Stomach (tissue), 9 donors: ENCODE results near the gene TAAR2. TPM values are rescaled to one million over a fixed set of nuclear protein-coding genes. Genes with fewer than 3 reads are reported as not detected.

Experiments
- DNase-seq, 2 donors: peaks; one replicate each; pipeline versions ENCODE4 v3.0.0 to v3.0.0-alpha.2; 2013 to 2019
- H3K27ac ChIP-seq, 5 donors: fragments of 200-600 bp in 4 of 5; sonication (generic) in 4 of 5; one replicate each; pipeline ENCODE4 v1.5.1; 2013 to 2019; ENCODE audit warnings: mild to moderate bottlenecking in 1 of 5, moderate library complexity in 1 of 5
- H3K27me3 ChIP-seq, 3 donors: fragments of 200-600 bp; sonication (generic); one replicate each; pipeline ENCODE4 v1.5.1; 2017 to 2019; ENCODE audit warnings: mixed run types in 1 of 3
- H3K36me3 ChIP-seq, 4 donors: fragments of 200-600 bp; sonication (generic); 1 replicate in 3 of 4; 2 replicates in 1 of 4; pipeline ENCODE4 v1.5.1; 2016 to 2019
- H3K4me1 ChIP-seq, 4 donors: fragments of 200-600 bp; sonication (generic); one replicate each; pipeline ENCODE4 v1.5.1; 2016 to 2019
- H3K4me3 ChIP-seq, 4 donors: fragments of 200-600 bp; sonication (generic) in 3 of 4; one replicate each; pipeline ENCODE4 v1.5.1; 2016 to 2019; ENCODE audit warnings: mild to moderate bottlenecking in 1 of 4
- H3K9me3 ChIP-seq, 4 donors: fragments of 200-600 bp; sonication (generic); one replicate each; pipeline ENCODE4 v1.5.1; 2016 to 2019
- EP300 ChIP-seq: sonication (generic); formaldehyde crosslinking; IDR thresholded peaks from one replicate; pipeline ENCODE4 v1.6.1; 2017; ENCODE audit warnings: antibody characterized with exemption
- POLR2A ChIP-seq, 4 donors: fragments of 450-650 bp; IDR thresholded peaks; one replicate each; pipeline ENCODE4 v1.6.1; 2016; ENCODE audit warnings: antibody characterized with exemption in 4 of 4, control low read depth in 2 of 4, mild to moderate bottlenecking in 1 of 4, moderate library complexity in 1 of 4
- POLR2AphosphoS5 ChIP-seq, 3 donors: sonication (generic); formaldehyde crosslinking; IDR thresholded peaks; one replicate each; pipeline ENCODE4 v1.6.1; 2016; ENCODE audit warnings: antibody characterized with exemption in 3 of 3
- WGBS, 5 donors: extraction: QIAGEN DNeasy Blood & Tissue Kit in 3 of 5; methylation state at CpG; one replicate each; pipeline versions ENCODE4 v1.1.5 to v1.1.7; 2013 to 2018; 5-methylcytosine and 5-hydroxymethylcytosine counted together
- intact Hi-C: fragments of 100-400 bp; cut with DNase I; formaldehyde crosslinking; loops from one replicate; pipeline ENCODE4 v1.15.1; 2023; ENCODE audit warnings: low total_unique reads
- polyA plus RNA-seq, 3 donors: library from polyadenylated mRNA; stranded (reverse); fragments of 200-250 nt; gene quantifications; one replicate each; pipeline ENCODE4 v1.2.3, GENCODE V29; 2013
- total RNA-seq, 5 donors: library from RNA; depleted of rRNA; stranded (reverse); fragments of >200 nt; gene quantifications; one replicate each; pipeline versions ENCODE4 v1.1.0 to v1.2.3, GENCODE V29; 2014 to 2016
- TF ChIP-seq, protein P1 (sequence below), 7 experiments: fragments of 450-650 bp in 4 of 7; fragments of 200-600 bp in 3 of 7; sonication (generic) in 3 of 7; IDR thresholded peaks; one replicate each; pipeline ENCODE4 v1.5.1; 2016 to 2019; ENCODE audit warnings: antibody characterized with exemption in 7 of 7, control low read depth in 2 of 7, mild to moderate bottlenecking in 1 of 7
- donor health status: healthy with polysubstance abuse.
- donor health status: Bipolar disorder and iron deficiency.
- donor health status: healthy.

Gene TAAR2
- total and polyA plus RNA-seq, 8 donors, result not detected

DNA sequence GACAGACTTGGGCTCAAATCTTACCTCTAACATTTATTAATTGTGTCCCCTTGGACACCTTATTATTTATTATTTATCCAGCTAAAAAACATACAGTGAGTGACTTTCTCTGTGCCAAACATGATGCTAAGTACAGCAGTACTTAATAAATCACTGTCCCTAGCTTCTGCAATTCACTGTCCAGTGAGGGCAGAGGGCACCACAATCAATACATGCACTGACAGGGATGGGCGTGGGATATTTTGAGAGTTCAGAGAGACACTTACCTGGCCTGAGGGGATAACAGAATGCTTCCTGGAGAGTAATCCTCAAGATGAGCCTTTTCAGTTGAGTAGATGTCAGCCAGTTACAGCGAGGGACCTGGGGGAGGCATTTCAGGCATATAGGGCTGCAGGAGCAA, 9.3 kb upstream of the TAAR2 start:
- intact Hi-C loops, result no loop called here
- peaks cover 0 to 6% (median 0%) of the 10 kb centered on the region in 3 donors for H3K27me3 ChIP-seq

DNA sequence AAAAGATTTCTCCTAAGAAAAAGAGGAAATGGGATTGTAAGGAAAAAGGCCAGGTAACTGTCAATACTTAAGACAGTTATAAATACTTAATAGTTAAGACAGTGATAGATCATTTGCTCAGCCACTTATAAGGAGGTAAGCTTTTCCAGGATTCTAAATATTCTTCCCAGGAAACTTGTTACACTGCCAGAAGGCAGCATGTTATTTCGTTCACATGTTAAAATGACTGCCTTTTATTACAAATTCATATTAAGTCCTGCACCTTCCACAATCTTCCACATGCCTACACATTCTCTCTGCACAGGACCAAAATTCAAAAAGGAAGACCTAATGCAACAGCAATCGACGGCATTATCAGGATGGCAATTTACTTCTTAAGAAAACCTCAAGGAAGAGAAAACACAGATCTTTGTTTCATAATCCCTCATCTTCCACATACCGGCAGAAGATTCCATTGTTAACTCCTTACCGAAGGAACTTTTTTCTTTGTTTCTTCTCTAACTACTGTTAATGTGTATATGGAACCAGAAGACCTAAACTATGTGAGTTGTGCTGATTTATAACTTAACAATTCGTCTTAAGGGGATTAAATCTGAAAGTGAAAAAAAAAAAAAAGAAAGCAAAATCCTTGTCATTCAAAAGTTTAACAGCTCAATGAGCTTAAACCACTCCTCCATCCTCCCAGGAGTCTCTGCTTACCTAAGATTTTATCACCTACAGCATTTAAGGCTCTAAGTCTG, 799 bp downstream of the TAAR2 start:
- intact Hi-C loops, result no loop called here
- H3K36me3 ChIP-seq, result no peaks in the 10 kb centered on the region
- H3K27me3 ChIP-seq, result no peaks in the 10 kb centered on the region
- no peak overlapping the region for H3K27ac ChIP-seq
- H3K4me1 ChIP-seq, result no peaks in the 10 kb centered on the region
- no peak overlapping the region for H3K4me3 ChIP-seq
- TF ChIP-seq, protein P1, sequence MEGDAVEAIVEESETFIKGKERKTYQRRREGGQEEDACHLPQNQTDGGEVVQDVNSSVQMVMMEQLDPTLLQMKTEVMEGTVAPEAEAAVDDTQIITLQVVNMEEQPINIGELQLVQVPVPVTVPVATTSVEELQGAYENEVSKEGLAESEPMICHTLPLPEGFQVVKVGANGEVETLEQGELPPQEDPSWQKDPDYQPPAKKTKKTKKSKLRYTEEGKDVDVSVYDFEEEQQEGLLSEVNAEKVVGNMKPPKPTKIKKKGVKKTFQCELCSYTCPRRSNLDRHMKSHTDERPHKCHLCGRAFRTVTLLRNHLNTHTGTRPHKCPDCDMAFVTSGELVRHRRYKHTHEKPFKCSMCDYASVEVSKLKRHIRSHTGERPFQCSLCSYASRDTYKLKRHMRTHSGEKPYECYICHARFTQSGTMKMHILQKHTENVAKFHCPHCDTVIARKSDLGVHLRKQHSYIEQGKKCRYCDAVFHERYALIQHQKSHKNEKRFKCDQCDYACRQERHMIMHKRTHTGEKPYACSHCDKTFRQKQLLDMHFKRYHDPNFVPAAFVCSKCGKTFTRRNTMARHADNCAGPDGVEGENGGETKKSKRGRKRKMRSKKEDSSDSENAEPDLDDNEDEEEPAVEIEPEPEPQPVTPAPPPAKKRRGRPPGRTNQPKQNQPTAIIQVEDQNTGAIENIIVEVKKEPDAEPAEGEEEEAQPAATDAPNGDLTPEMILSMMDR (IDR thresholded peaks at IDR 0.05), result no peak
- TF ChIP-seq EP300 (no peak), POLR2AphosphoS5 (IDR thresholded peaks at IDR 0.05) (no peak), POLR2A (IDR thresholded peaks at IDR 0.05) (no peak)
- 52 to 73% (median 61%) methylated on average over 6 of the region's 6 CpGs for WGBS, 5 donors
- no peak for DNase-seq
- peaks cover 0 to 6% (median 0%) of the 10 kb centered on the region in 4 donors for H3K9me3 ChIP-seq

More for the DNA sequence above, 9.3 kb upstream of the TAAR2 start:
- Histone ChIP-seq H3K4me1 (peaks cover 0 to 3% (median 0%) of the 10 kb centered on the region in 4 donors), H3K4me3 (no peak overlapping the region), H3K9me3 (peaks cover 0 to 2% (median 0%) of the 10 kb centered on the region in 4 donors), H3K27ac (no peak overlapping the region), H3K36me3 (no peaks in the 10 kb centered on the region)
- WGBS, 5 donors, result 75 to 95% (median 89%) methylated on average over 2 of the region's 2 CpGs
- DNase-seq, result no peak
- no peak for TF ChIP-seq POLR2AphosphoS5 (IDR thresholded peaks at IDR 0.05)
- no peak for TF ChIP-seq POLR2A (IDR thresholded peaks at IDR 0.05)
- TF ChIP-seq EP300, result no peak
- TF ChIP-seq, protein P1 (IDR thresholded peaks at IDR 0.05), result no peak

DNA sequence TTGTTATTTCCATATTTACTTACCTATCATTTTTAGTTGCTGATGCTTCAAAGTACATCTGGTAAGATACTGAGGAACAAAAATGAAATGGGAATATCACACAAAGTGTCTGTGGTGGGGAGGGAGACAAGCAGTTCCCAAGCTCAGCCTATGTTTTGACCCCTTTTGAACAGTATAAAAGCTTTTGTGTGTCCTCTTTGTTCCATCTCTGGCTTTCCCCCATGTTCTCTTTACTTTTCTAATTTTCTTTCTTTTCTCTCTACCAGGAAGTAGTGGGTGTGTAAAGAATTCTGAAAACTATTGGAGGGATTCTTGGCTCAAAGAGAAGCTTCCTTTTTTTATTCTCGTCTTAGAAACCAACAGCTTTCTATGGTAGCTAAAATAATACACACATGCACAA, 7.4 kb downstream of the TAAR2 start:
- H3K4me1 ChIP-seq, result no peaks in the 10 kb centered on the region
- intact Hi-C loops, result no loop called here
- H3K4me3 ChIP-seq, result no peak overlapping the region
- no peak overlapping the region for H3K27ac ChIP-seq
- 16 to 46% (median 34%) methylated on average over 1 of the region's 1 CpG for WGBS, 5 donors
- DNase-seq, result no peak
- TF ChIP-seq POLR2AphosphoS5 (IDR thresholded peaks at IDR 0.05) (no peak), EP300 (no peak), POLR2A (IDR thresholded peaks at IDR 0.05) (no peak)
- TF ChIP-seq, protein P1 (IDR thresholded peaks at IDR 0.05), result no peak
- H3K27me3 ChIP-seq, result no peaks in the 10 kb centered on the region
- no peaks in the 10 kb centered on the region for H3K36me3 ChIP-seq
- no peaks in the 10 kb centered on the region for H3K9me3 ChIP-seq

DNA sequence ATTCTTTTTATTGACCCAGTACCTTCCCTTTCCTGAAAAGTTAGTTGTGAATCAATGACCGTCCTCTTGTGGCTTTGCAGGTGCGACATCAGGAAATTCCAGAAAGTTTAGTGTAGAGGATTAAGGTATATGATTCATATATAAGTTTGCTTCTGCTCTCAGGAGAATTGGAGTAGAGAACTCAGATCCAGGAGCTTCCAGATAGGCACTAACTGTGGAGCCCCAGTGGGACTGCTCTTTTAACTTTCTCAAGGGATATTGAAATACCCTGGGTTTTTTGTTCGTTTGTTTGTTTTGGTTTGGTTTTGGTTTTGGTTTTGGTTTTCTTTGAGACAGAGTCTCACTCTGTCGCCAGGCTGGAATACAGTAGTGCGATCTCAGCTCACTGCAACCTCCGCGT, 9.5 kb downstream of the TAAR2 start:
- intact Hi-C loops, result no loop called here
- H3K27me3 ChIP-seq, result no peaks in the 10 kb centered on the region
- no peak for DNase-seq
- H3K4me1 ChIP-seq, result no peaks in the 10 kb centered on the region
- TF ChIP-seq POLR2A (IDR thresholded peaks at IDR 0.05) (no peak), EP300 (no peak), POLR2AphosphoS5 (IDR thresholded peaks at IDR 0.05) (no peak)
- TF ChIP-seq, protein P1 (IDR thresholded peaks at IDR 0.05), result no peak
- WGBS, 5 donors, result 47 to 68% (median 58%) methylated on average over 5 to 7 of the region's 7 CpGs
- H3K4me3 ChIP-seq, result peak overlapping the region in 2 of 4 donors; percentile 17 to 33
- H3K36me3 ChIP-seq, result no peaks in the 10 kb centered on the region
- no peaks in the 10 kb centered on the region for H3K9me3 ChIP-seq
- peak overlapping the region in 1 of 5 donors; percentile 56 for H3K27ac ChIP-seq
